ENCODE measurements around the gene SLFN12. TPM values are rescaled to one million over a fixed set of nuclear protein-coding genes. Genes with fewer than 3 reads are reported as not detected.

SLFN12 gene
- total RNA-seq, 1 experiment from 2014 or later, result not detected

DNA sequence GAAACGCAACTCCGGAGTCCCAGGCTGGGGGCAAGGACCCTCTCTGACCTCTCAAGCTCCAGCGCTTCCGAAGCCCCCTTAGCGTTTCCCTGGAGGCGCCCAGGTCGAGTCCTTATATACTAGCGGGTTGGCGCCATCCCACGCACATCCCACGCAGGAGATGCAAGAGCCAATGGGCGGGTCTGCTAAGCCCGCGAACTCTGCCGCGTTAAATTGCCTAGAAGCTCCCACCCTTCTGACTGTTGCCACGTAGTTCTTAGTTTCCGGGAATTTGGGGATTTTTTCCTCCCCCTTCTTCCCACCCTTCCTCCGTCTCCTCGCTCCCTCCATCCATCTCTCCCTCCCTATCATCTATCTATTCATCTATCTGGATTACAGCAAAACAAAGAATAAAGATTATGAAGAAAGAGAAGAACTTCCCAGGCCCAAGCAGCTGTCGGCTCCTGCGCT lies 58.7 kb downstream of the SLFN12 start, which contains the start of gene SLFN11:
SLFN11 (minus strand) TSS at position 88 of the 450 bp plus-strand sequence. CDS start 9,814 bp downstream, outside the sequence.
- H2AFZ ChIP-seq (ENCODE audit: low read length), result peak within 1 kb of the TSS; percentile 87
- peak within 1 kb of the TSS; percentile 72 for H3K9ac ChIP-seq (ENCODE audit: low read length)
- no TSS peak for BruUV-seq (replicated peaks)
- H3K27me3 ChIP-seq (ENCODE audit: low read length), result no peaks in the 10 kb centered on the region
- no peaks in the 10 kb centered on the region for H3K9me3 ChIP-seq (ENCODE audit: low read length)
- no peaks in the 10 kb centered on the region for H3K4me1 ChIP-seq (ENCODE audit: insufficient read depth, low read length)
- no peaks in the 10 kb centered on the region for H3K36me3 ChIP-seq (ENCODE audit: low read depth, low read length)
- peak within 1 kb of the TSS; percentile 91 for H3K4me2 ChIP-seq (ENCODE audit: low read length)
- H3K4me3 ChIP-seq (ENCODE audit: low read length), result peak within 1 kb of the TSS; percentile 78
- CTCF ChIA-PET, result interaction anchor here (0.6 kb wide), 1 partner anchor 126 kb away, joined by 5 read pairs; no protein-coding TSS in a partner anchor
- H3K27ac ChIP-seq (ENCODE audit: low read length), result peak within 1 kb of the TSS; percentile 9; the same call in 1 of the 2 replicates
- POLR2A ChIA-PET (ENCODE audit: unreplicated experiment), result no interaction called here
- peak; percentile 80 for ATAC-seq
- no peaks in the 10 kb centered on the region for H4K20me1 ChIP-seq (ENCODE audit: low read length)
- intact Hi-C loops (cut with micrococcal nuclease), result loop anchor here (5.0 to 10.0 kb wide), 2 partner anchors 89 to 119 kb away; no protein-coding TSS in a partner anchor
- H3K79me2 ChIP-seq (ENCODE audit: low read length), result no peaks in the 10 kb centered on the region
- H3F3A ChIP-seq (ENCODE audit: low read length, unreplicated experiment), result no peaks in the 10 kb centered on the region
- TF ChIP-seq, protein P1, sequence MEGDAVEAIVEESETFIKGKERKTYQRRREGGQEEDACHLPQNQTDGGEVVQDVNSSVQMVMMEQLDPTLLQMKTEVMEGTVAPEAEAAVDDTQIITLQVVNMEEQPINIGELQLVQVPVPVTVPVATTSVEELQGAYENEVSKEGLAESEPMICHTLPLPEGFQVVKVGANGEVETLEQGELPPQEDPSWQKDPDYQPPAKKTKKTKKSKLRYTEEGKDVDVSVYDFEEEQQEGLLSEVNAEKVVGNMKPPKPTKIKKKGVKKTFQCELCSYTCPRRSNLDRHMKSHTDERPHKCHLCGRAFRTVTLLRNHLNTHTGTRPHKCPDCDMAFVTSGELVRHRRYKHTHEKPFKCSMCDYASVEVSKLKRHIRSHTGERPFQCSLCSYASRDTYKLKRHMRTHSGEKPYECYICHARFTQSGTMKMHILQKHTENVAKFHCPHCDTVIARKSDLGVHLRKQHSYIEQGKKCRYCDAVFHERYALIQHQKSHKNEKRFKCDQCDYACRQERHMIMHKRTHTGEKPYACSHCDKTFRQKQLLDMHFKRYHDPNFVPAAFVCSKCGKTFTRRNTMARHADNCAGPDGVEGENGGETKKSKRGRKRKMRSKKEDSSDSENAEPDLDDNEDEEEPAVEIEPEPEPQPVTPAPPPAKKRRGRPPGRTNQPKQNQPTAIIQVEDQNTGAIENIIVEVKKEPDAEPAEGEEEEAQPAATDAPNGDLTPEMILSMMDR (conservative IDR thresholded peaks at IDR 0.05; ENCODE audit: low read depth, low read length), result no peak
- no peak for TF ChIP-seq EZH2 (IDR thresholded peaks at IDR 0.05; ENCODE audit: low read length, unreplicated experiment)
- no peak for TF ChIP-seq EZH2phosphoT487 (IDR thresholded peaks at IDR 0.05; ENCODE audit: borderline replicate concordance, low read length)
- no peaks in the 10 kb centered on the region for H3K9me2 ChIP-seq (replicated peaks; ENCODE audit: low read length)
- DNase-seq, result peak; percentile 53

DNA sequence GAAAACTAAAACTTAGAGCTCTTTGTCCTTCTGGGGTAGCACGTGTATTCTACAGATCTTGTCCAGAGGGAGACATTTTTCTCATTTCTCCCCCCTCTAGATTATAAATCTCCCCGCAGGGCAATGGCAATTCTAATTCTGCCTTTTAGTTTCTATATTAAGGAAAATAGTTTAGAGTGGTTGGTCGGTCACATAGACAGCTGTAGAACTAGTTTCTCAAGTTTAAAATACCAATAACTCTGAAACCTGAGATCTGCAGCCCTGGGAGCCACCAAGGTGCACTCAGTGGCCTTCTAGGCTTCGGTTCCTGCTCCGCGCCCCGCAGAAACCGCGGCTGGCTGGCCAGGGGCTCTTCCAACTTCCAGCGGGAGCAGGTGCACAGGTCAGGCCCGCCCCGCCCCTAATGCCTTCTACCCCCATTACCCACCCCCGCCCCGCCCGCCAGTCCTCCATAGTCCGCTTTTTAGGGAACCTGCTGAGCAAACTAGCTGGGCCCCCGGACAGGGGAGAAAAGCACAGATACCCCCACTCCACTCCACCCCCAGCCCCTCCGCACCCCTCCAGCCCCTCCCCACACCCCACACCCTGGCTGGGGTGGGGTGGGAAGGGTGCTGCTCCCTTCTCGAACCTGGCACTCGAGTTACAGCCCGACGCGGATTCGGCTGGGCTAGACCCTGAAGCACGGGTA lies 59.3 kb downstream of the SLFN12 start:
- Histone ChIP-seq H3K27ac (ENCODE audit: low read length) (no peak overlapping the region), H3K9ac (ENCODE audit: low read length) (peak overlapping the region; percentile 72), H3K27me3 (ENCODE audit: low read length) (no peaks in the 10 kb centered on the region), H3F3A (ENCODE audit: low read length, unreplicated experiment) (no peaks in the 10 kb centered on the region), H4K20me1 (ENCODE audit: low read length) (no peaks in the 10 kb centered on the region), H3K9me2 (replicated peaks; ENCODE audit: low read length) (no peaks in the 10 kb centered on the region), H3K4me1 (ENCODE audit: insufficient read depth, low read length) (no peaks in the 10 kb centered on the region), H2AFZ (ENCODE audit: low read length) (peak overlapping the region; percentile 87), H3K9me3 (ENCODE audit: low read length) (no peaks in the 10 kb centered on the region), H3K4me3 (ENCODE audit: low read length) (peak overlapping the region; percentile 78), H3K79me2 (ENCODE audit: low read length) (no peaks in the 10 kb centered on the region), H3K4me2 (ENCODE audit: low read length) (peak overlapping the region; percentile 91), H3K36me3 (ENCODE audit: low read depth, low read length) (no peaks in the 10 kb centered on the region)
- no peak for TF ChIP-seq EZH2phosphoT487 (IDR thresholded peaks at IDR 0.05; ENCODE audit: borderline replicate concordance, low read length)
- no peak for TF ChIP-seq EZH2 (IDR thresholded peaks at IDR 0.05; ENCODE audit: low read length, unreplicated experiment)
- TF ChIP-seq, protein P1 (conservative IDR thresholded peaks at IDR 0.05; ENCODE audit: low read depth, low read length), result no peak
- intact Hi-C loops (cut with micrococcal nuclease), result loop anchor here (5.0 to 10.0 kb wide), 2 partner anchors 89 to 118 kb away; no protein-coding TSS in a partner anchor
- ChIA-PET POLR2A (ENCODE audit: unreplicated experiment) (no interaction called here), CTCF (interaction anchor here (0.6 kb wide), 1 partner anchor 126 kb away, joined by 5 read pairs; no protein-coding TSS in a partner anchor)
- ATAC-seq (peak; percentile 21), DNase-seq (peak; percentile 55)
- TSS peak; percentile 57 for BruUV-seq (replicated peaks)

DNA sequence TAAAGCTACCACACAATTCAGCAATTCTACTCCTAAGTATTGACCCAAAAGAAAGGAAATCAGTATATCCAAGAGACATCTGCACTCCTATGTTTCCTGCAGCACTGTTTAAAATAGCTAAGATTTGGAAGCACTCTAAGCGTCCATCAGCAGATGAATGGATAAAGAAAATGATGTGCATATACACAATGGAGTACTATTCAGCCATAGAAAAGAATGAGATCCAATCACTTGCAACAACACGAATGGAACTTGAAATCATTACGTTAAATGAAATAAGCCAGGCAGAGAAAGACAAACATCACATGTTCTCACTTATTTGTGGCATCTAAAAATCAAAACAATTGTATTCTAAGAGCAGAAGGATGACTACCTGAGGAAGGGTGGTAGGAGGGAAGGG lies 60.4 kb downstream of the SLFN12 start:
- POLR2A ChIA-PET (ENCODE audit: unreplicated experiment), result no interaction called here
- BruUV-seq (replicated peaks), result no TSS peak
- intact Hi-C loops (cut with micrococcal nuclease), result loop anchor here (5.0 to 10.0 kb wide), 2 partner anchors 90 to 117 kb away; no protein-coding TSS in a partner anchor
- Histone ChIP-seq H4K20me1 (ENCODE audit: low read length) (no peaks in the 10 kb centered on the region), H3K9me2 (replicated peaks; ENCODE audit: low read length) (no peaks in the 10 kb centered on the region), H3K27ac (ENCODE audit: low read length) (no peak overlapping the region), H3K4me1 (ENCODE audit: insufficient read depth, low read length) (no peaks in the 10 kb centered on the region), H3K36me3 (ENCODE audit: low read depth, low read length) (no peaks in the 10 kb centered on the region), H3K79me2 (ENCODE audit: low read length) (no peaks in the 10 kb centered on the region), H3K4me3 (ENCODE audit: low read length) (no peak overlapping the region), H3K4me2 (ENCODE audit: low read length) (no peak overlapping the region), H3K9me3 (ENCODE audit: low read length) (no peaks in the 10 kb centered on the region), H2AFZ (ENCODE audit: low read length) (no peak overlapping the region), H3F3A (ENCODE audit: low read length, unreplicated experiment) (no peaks in the 10 kb centered on the region), H3K27me3 (ENCODE audit: low read length) (no peaks in the 10 kb centered on the region), H3K9ac (ENCODE audit: low read length) (no peak overlapping the region)
- CTCF ChIA-PET, result no interaction called here
- TF ChIP-seq EZH2 (IDR thresholded peaks at IDR 0.05; ENCODE audit: low read length, unreplicated experiment), result no peak
- TF ChIP-seq EZH2phosphoT487 (IDR thresholded peaks at IDR 0.05; ENCODE audit: borderline replicate concordance, low read length), result no peak
- TF ChIP-seq, protein P1 (conservative IDR thresholded peaks at IDR 0.05; ENCODE audit: low read depth, low read length), result no peak
- DNase-seq (no peak), ATAC-seq (no peak)
